CD4-positive, CD25-positive, alpha-beta regulatory T cell (primary cell): Measurements from ENCODE around the gene SFXN4. TPM values are rescaled to one million over a fixed set of nuclear protein-coding genes. Genes with fewer than 3 reads are reported as not detected.
"Not testable (repeated sequence)": the region's sequence is repeated elsewhere in the genome, so short reads cannot be mapped to it uniquely, and the experiment has no call there.

Experiments used
- ATAC-seq, 2 donors: fragments of 150-1000 bp; cut with Tn5 transposase; one replicate each; pipeline ENCODE4 v1.10.0; 2021; ENCODE audit warnings: low read depth in 2 of 2, moderate number of reproducible peaks in 2 of 2, moderate library complexity in 1 of 2
- DNase-seq, 3 donors: peaks; one replicate each; pipeline versions ENCODE4 v3.0.0 to v3.0.0-alpha.2; 2012 to 2022; ENCODE audit warnings: mixed read lengths in 1 of 3
- H3K27ac ChIP-seq: one replicate; pipeline ENCODE4 v1.7.0; 2013; ENCODE audit warnings: mild to moderate bottlenecking, low read length; ENCODE audit not compliant: insufficient read depth, poor library complexity, severe bottlenecking
- H3K27me3 ChIP-seq: one replicate; pipeline ENCODE4 v1.7.0; 2013; ENCODE audit warnings: low read length; ENCODE audit not compliant: control insufficient read depth, insufficient read depth
- H3K36me3 ChIP-seq: one replicate; pipeline ENCODE4 v1.7.0; 2013; ENCODE audit warnings: mild to moderate bottlenecking, low read length, moderate library complexity; ENCODE audit not compliant: control insufficient read depth, insufficient read depth
- H3K4me1 ChIP-seq: 2 replicates; pipeline ENCODE4 v1.7.0; 2013; ENCODE audit warnings: mild to moderate bottlenecking, low read length; ENCODE audit not compliant: insufficient read depth, control insufficient read depth, poor library complexity, severe bottlenecking
- H3K4me3 ChIP-seq: one replicate; pipeline ENCODE4 v1.7.0; 2013; ENCODE audit warnings: low read depth, mild to moderate bottlenecking, low read length, moderate library complexity
- H3K9me3 ChIP-seq, 2 experiments: 1 replicate in 1 of 2; 2 replicates in 1 of 2; pipeline ENCODE4 v1.7.0; 2013; ENCODE audit warnings: low read length in 2 of 2, mild to moderate bottlenecking in 1 of 2, moderate library complexity in 1 of 2; ENCODE audit not compliant: control insufficient read depth in 2 of 2
- H3K27ac Mint-ChIP-seq, 3 donors: one replicate each; pipeline ENCODE4 v1.8.0; 2020 to 2022; ENCODE audit warnings: mild to moderate bottlenecking in 3 of 3, mixed read lengths in 3 of 3, moderate library complexity in 2 of 3
- H3K27me3 Mint-ChIP-seq: one replicate; pipeline ENCODE4 v1.8.0; 2022; ENCODE audit warnings: mild to moderate bottlenecking, mixed read lengths
- H3K36me3 Mint-ChIP-seq: one replicate; pipeline ENCODE4 v1.8.0; 2020; ENCODE audit warnings: mixed read lengths
- H3K4me1 Mint-ChIP-seq, 4 donors: one replicate each; pipeline ENCODE4 v1.8.0; 2020 to 2022; ENCODE audit warnings: mixed read lengths in 4 of 4, mild to moderate bottlenecking in 1 of 4
- H3K4me3 Mint-ChIP-seq, 4 donors: one replicate each; pipeline ENCODE4 v1.8.0; 2020 to 2022; ENCODE audit warnings: mild to moderate bottlenecking in 4 of 4, mixed read lengths in 4 of 4, moderate library complexity in 3 of 4
- H3K9me3 Mint-ChIP-seq, 7 donors: one replicate each; pipeline ENCODE4 v1.8.0; 2020 to 2022; ENCODE audit warnings: mixed read lengths in 7 of 7, mild to moderate bottlenecking in 3 of 7, moderate library complexity in 2 of 7
- polyA plus RNA-seq, 4 donors: library from polyadenylated mRNA; unstranded; fragments of 300-500 nt; fragmentation: Illumina TruSeq; gene quantifications; one replicate each; pipeline ENCODE4 v1.2.3, GENCODE V29; 2021
- total RNA-seq: library from RNA; stranded (reverse); gene quantifications from one replicate; pipeline ENCODE4 v1.2.3, GENCODE V29; 2022

The SFXN4 gene
- total and polyA plus RNA-seq, 5 donors from 2014 or later: 10.7 to 23.7 (median 15.1) TPM

- H3K27ac Mint-ChIP-seq, H3K4me1 Mint-ChIP-seq, H3K4me3 ChIP-seq, H3K27ac ChIP-seq, ATAC-seq, H3K9me3 ChIP-seq, H3K4me1 ChIP-seq, H3K9me3 Mint-ChIP-seq, H3K27me3 Mint-ChIP-seq, DNase-seq, H3K27me3 ChIP-seq, H3K4me3 Mint-ChIP-seq: not testable (repeated sequence)
- H3K36me3 Mint-ChIP-seq: peaks cover 29% of the 10 kb centered on the region
- H3K36me3 ChIP-seq: peaks cover 48% of the 10 kb centered on the region
These were observed 13.9 kb downstream of the SFXN4 start for GRCh38 chr10:119151601-119152000.

- Mint-ChIP-seq H3K36me3 (peaks cover 26% of the 10 kb centered on the region), H3K27me3 (no peaks in the 10 kb centered on the region), H3K27ac (no peak overlapping the region), H3K4me3 (no peak overlapping the region), H3K9me3 (peaks cover 0 to 1% (median 0%) of the 10 kb centered on the region in 7 donors), H3K4me1 (peaks cover 0 to 5% (median 0%) of the 10 kb centered on the region in 4 donors)
- no peaks in the 10 kb centered on the region for H3K4me1 ChIP-seq
- DNase-seq (no peak), ATAC-seq (no peak)
- no peaks in the 10 kb centered on the region for H3K27me3 ChIP-seq
- H3K9me3 ChIP-seq: no peaks in the 10 kb centered on the region
- H3K36me3 ChIP-seq: peaks cover 41% of the 10 kb centered on the region
- H3K27ac ChIP-seq: no peak overlapping the region
- H3K4me3 ChIP-seq: no peak overlapping the region
These were observed 15.8 kb downstream of the SFXN4 start for GRCh38 chr10:119149729-119150128.

GRCh38 chr10:119149157-119149556 is 16.4 kb downstream of the SFXN4 start:
- no peak overlapping the region for H3K4me3 ChIP-seq
- no peaks in the 10 kb centered on the region for H3K27me3 ChIP-seq
- peaks cover 23% of the 10 kb centered on the region for H3K36me3 Mint-ChIP-seq
- ATAC-seq (no peak), DNase-seq (no peak)
- peaks cover 0 to 5% (median 0%) of the 10 kb centered on the region in 4 donors for H3K4me1 Mint-ChIP-seq
- H3K36me3 ChIP-seq: peaks cover 36% of the 10 kb centered on the region
- H3K27me3 Mint-ChIP-seq: no peaks in the 10 kb centered on the region
- no peaks in the 10 kb centered on the region for H3K9me3 ChIP-seq
- no peak overlapping the region for H3K4me3 Mint-ChIP-seq
- no peaks in the 10 kb centered on the region for H3K4me1 ChIP-seq
- H3K9me3 Mint-ChIP-seq: peaks cover 0 to 1% (median 0%) of the 10 kb centered on the region in 7 donors
- H3K27ac ChIP-seq: no peak overlapping the region
- H3K27ac Mint-ChIP-seq: no peak overlapping the region

- Histone ChIP-seq H3K4me1 (no peaks in the 10 kb centered on the region), H3K9me3 (no peaks in the 10 kb centered on the region), H3K27me3 (no peaks in the 10 kb centered on the region), H3K4me3 (no peak overlapping the region), H3K27ac (no peak overlapping the region), H3K36me3 (peaks cover 24% of the 10 kb centered on the region)
- no peak for ATAC-seq
- peaks cover 16% of the 10 kb centered on the region for H3K36me3 Mint-ChIP-seq
- H3K27me3 Mint-ChIP-seq: no peaks in the 10 kb centered on the region
- no peak overlapping the region for H3K4me3 Mint-ChIP-seq
- H3K9me3 Mint-ChIP-seq: peaks cover 0 to 2% (median 0%) of the 10 kb centered on the region in 7 donors
- H3K4me1 Mint-ChIP-seq: peaks cover 0 to 13% (median 4%) of the 10 kb centered on the region in 4 donors
- H3K27ac Mint-ChIP-seq: no peak overlapping the region
- DNase-seq: no peak
These were observed 21.9 kb downstream of the SFXN4 start for GRCh38 chr10:119143657-119144056.

- DNase-seq: no peak
- H3K27ac Mint-ChIP-seq: peak overlapping the region in 2 of 3 donors; percentile 63 to 88
These were observed 24.8 kb downstream of the SFXN4 start for GRCh38 chr10:119140603-119141245.

GRCh38 chr10:119139464-119140067 is 25.9 kb downstream of the SFXN4 start:
- no peak overlapping the region for H3K4me3 Mint-ChIP-seq
- no peaks in the 10 kb centered on the region for H3K36me3 ChIP-seq
- peaks cover 24% of the 10 kb centered on the region for H3K36me3 Mint-ChIP-seq

More at GRCh38 chr10:119140603-119141245, 24.8 kb downstream of the SFXN4 start:
- H3K4me3 ChIP-seq: no peak overlapping the region
- H3K27me3 ChIP-seq: no peaks in the 10 kb centered on the region
- peaks cover 2% of the 10 kb centered on the region for H3K4me1 ChIP-seq
- Mint-ChIP-seq H3K4me1 (peaks cover 0 to 16% (median 6%) of the 10 kb centered on the region in 4 donors), H3K9me3 (peaks cover 0 to 2% (median 0%) of the 10 kb centered on the region in 7 donors), H3K4me3 (no peak overlapping the region), H3K36me3 (peaks cover 20% of the 10 kb centered on the region), H3K27me3 (no peaks in the 10 kb centered on the region)
- peaks cover 3% of the 10 kb centered on the region for H3K36me3 ChIP-seq
- H3K9me3 ChIP-seq: no peaks in the 10 kb centered on the region
- no peak overlapping the region for H3K27ac ChIP-seq
- ATAC-seq: no peak

GRCh38 chr10:119138346-119139306 is 26.9 kb downstream of the SFXN4 start:
- DNase-seq: no peak
- Mint-ChIP-seq H3K36me3 (peaks cover 27% of the 10 kb centered on the region), H3K9me3 (peaks cover 0 to 2% (median 0%) of the 10 kb centered on the region in 7 donors), H3K27ac (peak overlapping the region; percentile 78 to 96 (median 88)), H3K27me3 (no peaks in the 10 kb centered on the region), H3K4me1 (peaks cover 6 to 32% (median 17%) of the 10 kb centered on the region in 4 donors), H3K4me3 (peak overlapping the region in 1 of 4 donors; percentile 70)
- H3K4me3 ChIP-seq: no peak overlapping the region
- ATAC-seq: no peak
- no peaks in the 10 kb centered on the region for H3K27me3 ChIP-seq
- H3K27ac ChIP-seq: no peak overlapping the region
- no peaks in the 10 kb centered on the region for H3K9me3 ChIP-seq
- H3K36me3 ChIP-seq: peaks cover 4% of the 10 kb centered on the region
- H3K4me1 ChIP-seq: peaks cover 11% of the 10 kb centered on the region

More at GRCh38 chr10:119139464-119140067, 25.9 kb downstream of the SFXN4 start:
- Histone ChIP-seq H3K27me3 (no peaks in the 10 kb centered on the region), H3K27ac (no peak overlapping the region), H3K9me3 (no peaks in the 10 kb centered on the region), H3K4me1 (peaks cover 11% of the 10 kb centered on the region), H3K4me3 (no peak overlapping the region)
- DNase-seq (peak; percentile 27 to 73 (median 48)), ATAC-seq (peak; percentile 85 to 86)
- H3K27ac Mint-ChIP-seq: peak overlapping the region; percentile 78 to 96 (median 88)
- H3K27me3 Mint-ChIP-seq: no peaks in the 10 kb centered on the region
- H3K4me1 Mint-ChIP-seq: peaks cover 4 to 24% (median 11%) of the 10 kb centered on the region in 4 donors
- peaks cover 0 to 2% (median 0%) of the 10 kb centered on the region in 7 donors for H3K9me3 Mint-ChIP-seq
